WTC11 (cell line): ENCODE results near the gene MEGF11. TPM values are rescaled to one million over a fixed set of nuclear protein-coding genes. Genes with fewer than 3 reads are reported as not detected.

ENCODE experiments used
- ATAC-seq: fragments of 200-7000 bp; cut with Tn5 transposase; 2 replicates; pipeline ENCODE4 v1.10.0; 2021; ENCODE audit warnings: mild to moderate bottlenecking, moderate library complexity
- CTCF ChIA-PET: fragments of 300-600 bp; sonication (Branson Sonifier 250); formaldehyde crosslinking; loops from one replicate; lab custom pipeline; 2021; ENCODE audit warnings: antibody characterized with exemption; lab: Charles Lee
- POLR2A ChIA-PET: fragments of 350-600 bp; sonication (Branson Sonifier 250); formaldehyde crosslinking; loops from one replicate; lab custom pipeline; 2021; ENCODE audit warnings: antibody characterized with exemption; lab: Charles Lee
- DNase-seq: peaks from one replicate; pipeline ENCODE4 v3.0.0; 2021; ENCODE audit warnings: low spot score
- H3K27ac Mint-ChIP-seq: 2 replicates; pipeline ENCODE4 v1.8.0; 2021; ENCODE audit warnings: mixed read lengths
- H3K27me3 Mint-ChIP-seq: 2 replicates; pipeline ENCODE4 v1.8.0; 2021; ENCODE audit warnings: low read depth, mild to moderate bottlenecking, moderate library complexity, mixed read lengths
- H3K36me3 Mint-ChIP-seq: 2 replicates; pipeline ENCODE4 v1.8.0; 2021; ENCODE audit warnings: mixed read lengths
- H3K4me1 Mint-ChIP-seq: 2 replicates; pipeline ENCODE4 v1.8.0; 2022; ENCODE audit warnings: mixed read lengths
- H3K4me3 Mint-ChIP-seq: 2 replicates; pipeline ENCODE4 v1.8.0; 2021; ENCODE audit warnings: mild to moderate bottlenecking, moderate library complexity, mixed read lengths
- H3K9me3 Mint-ChIP-seq: 2 replicates; pipeline ENCODE4 v1.8.0; 2021; ENCODE audit warnings: mixed read lengths
- ATF1 ChIP-seq: sonication (generic); formaldehyde crosslinking; IDR thresholded peaks from 2 replicates; pipeline ENCODE4 v1.8.1; 2023; ENCODE audit warnings: mild to moderate bottlenecking, moderate library complexity, missing genetic modification reagents
- ETV6 ChIP-seq: sonication (generic); formaldehyde crosslinking; IDR thresholded peaks from 2 replicates; pipeline ENCODE4 v1.8.1; 2022; ENCODE audit warnings: mild to moderate bottlenecking, missing genetic modification reagents
- GABPB1 ChIP-seq: sonication (generic); formaldehyde crosslinking; IDR thresholded peaks from 2 replicates; pipeline ENCODE4 v1.8.1; 2023; ENCODE audit warnings: mild to moderate bottlenecking, missing genetic modification reagents
- GTF2I ChIP-seq: fragments of 250-450 bp; sonication (Bioruptor Pico); conservative IDR thresholded peaks from 2 replicates; pipeline ENCODE4 v1.4.0; 2021; ENCODE audit warnings: mild to moderate bottlenecking
- NFATC4 ChIP-seq: fragments of 250-450 bp; sonication (Bioruptor Pico); IDR thresholded peaks from 2 replicates; pipeline ENCODE4 v1.9.0; 2021; ENCODE audit warnings: mild to moderate bottlenecking
- PRRX2 ChIP-seq: fragments of 250-450 bp; sonication (Bioruptor Pico); IDR thresholded peaks from 2 replicates; pipeline ENCODE4 v1.8.0; 2021; ENCODE audit warnings: mild to moderate bottlenecking
- SOX15 ChIP-seq: fragments of 250-450 bp; sonication (Bioruptor Pico); IDR thresholded peaks from 2 replicates; pipeline ENCODE4 v1.9.0; 2021; ENCODE audit warnings: mild to moderate bottlenecking
- SP1 ChIP-seq: sonication (generic); formaldehyde crosslinking; conservative IDR thresholded peaks from 2 replicates; pipeline ENCODE4 v1.8.1; 2022; ENCODE audit warnings: missing genetic modification reagents
- ZNF317 ChIP-seq: sonication (generic); formaldehyde crosslinking; IDR thresholded peaks from 2 replicates; pipeline ENCODE4 v1.8.1; 2023; ENCODE audit warnings: low read depth, mild to moderate bottlenecking, moderate library complexity, missing genetic modification reagents, borderline replicate concordance
- ZNF396 ChIP-seq: fragments of 250-450 bp; sonication (Bioruptor Pico); IDR thresholded peaks from 2 replicates; pipeline ENCODE4 v1.8.0; 2021; ENCODE audit warnings: mild to moderate bottlenecking, moderate library complexity, borderline replicate concordance
- total RNA-seq: library from RNA; stranded (reverse); gene quantifications from 3 replicates; pipeline ENCODE4 v1.2.3, GENCODE V29; 2021
- TF ChIP-seq, protein P1 (sequence below): fragments of 200-600 bp; IDR thresholded peaks from 2 replicates; pipeline ENCODE4 v1.8.0; 2022; ENCODE audit warnings: antibody characterized with exemption
- TF ChIP-seq, protein P2 (sequence below): sonication (generic); formaldehyde crosslinking; IDR thresholded peaks from 2 replicates; pipeline ENCODE4 v1.8.1; 2023; ENCODE audit warnings: mild to moderate bottlenecking, moderate library complexity, missing genetic modification reagents
- TF ChIP-seq, protein P3 (sequence below): sonication (generic); formaldehyde crosslinking; IDR thresholded peaks from 2 replicates; pipeline ENCODE4 v1.8.1; 2022; ENCODE audit warnings: mild to moderate bottlenecking, missing genetic modification reagents, moderate library complexity, borderline replicate concordance
- TF ChIP-seq, protein P4 (sequence below): sonication (generic); formaldehyde crosslinking; conservative IDR thresholded peaks from 2 replicates; pipeline ENCODE4 v1.8.1; 2022; ENCODE audit warnings: mild to moderate bottlenecking, missing genetic modification reagents
- TF ChIP-seq, protein P5 (sequence below): sonication (generic); formaldehyde crosslinking; IDR thresholded peaks from 2 replicates; pipeline ENCODE4 v1.8.1; 2022; ENCODE audit warnings: low read depth, missing genetic modification reagents, borderline replicate concordance

The MEGF11 gene
- total RNA-seq, 1 experiment from 2014 or later: 3.3 TPM

DNA sequence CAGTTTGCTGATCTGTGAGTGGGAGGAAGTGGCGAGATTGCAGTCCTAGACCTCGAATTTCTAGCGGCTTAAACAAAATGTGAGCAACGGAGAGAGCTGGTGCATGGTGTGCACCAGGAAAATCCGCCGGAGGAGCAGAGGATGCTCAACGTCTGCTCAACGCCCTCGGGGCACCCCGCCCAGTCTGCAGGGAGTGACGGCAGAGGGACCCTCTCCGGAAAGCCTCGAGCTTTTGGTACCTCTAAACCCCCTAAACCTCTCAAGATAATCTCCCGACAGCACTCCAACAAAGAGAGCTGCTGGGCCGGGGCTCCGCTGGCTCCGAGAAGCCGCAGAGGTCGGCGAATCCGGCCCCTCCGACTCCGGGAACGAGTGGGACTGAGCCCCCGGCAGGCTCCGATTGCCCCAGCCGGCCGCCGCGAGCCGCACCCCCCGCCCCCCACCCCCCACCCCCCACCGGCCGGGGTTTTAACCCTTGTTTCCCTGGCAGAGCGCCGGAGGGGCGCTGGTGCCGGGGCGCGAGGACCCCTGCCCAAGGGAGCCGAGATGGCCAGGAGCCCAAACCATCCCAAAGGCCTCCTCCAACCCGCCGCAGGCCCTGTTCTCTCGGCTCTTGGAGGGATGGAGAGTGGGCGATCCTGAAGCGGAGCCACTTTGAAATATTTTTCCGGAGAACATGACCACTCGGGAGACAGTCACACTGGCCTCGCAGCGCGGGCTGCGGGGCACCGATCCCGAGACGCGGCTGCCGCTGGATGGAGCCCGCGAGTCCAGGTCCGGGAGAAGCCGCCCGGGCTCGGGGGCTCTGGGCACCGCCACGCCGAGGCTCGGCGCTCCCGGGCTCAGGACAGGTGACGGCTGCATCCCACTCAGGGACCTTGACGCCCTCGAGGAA, 1.5 kb downstream of the MEGF11 start:
- Mint-ChIP-seq H3K36me3 (no peaks in the 10 kb centered on the region), H3K27me3 (peaks cover 69% of the 10 kb centered on the region), H3K4me1 (peaks cover 43% of the 10 kb centered on the region), H3K4me3 (peak overlapping the region; percentile 78), H3K27ac (no peak overlapping the region), H3K9me3 (no peaks in the 10 kb centered on the region)
- TF ChIP-seq, protein P1, sequence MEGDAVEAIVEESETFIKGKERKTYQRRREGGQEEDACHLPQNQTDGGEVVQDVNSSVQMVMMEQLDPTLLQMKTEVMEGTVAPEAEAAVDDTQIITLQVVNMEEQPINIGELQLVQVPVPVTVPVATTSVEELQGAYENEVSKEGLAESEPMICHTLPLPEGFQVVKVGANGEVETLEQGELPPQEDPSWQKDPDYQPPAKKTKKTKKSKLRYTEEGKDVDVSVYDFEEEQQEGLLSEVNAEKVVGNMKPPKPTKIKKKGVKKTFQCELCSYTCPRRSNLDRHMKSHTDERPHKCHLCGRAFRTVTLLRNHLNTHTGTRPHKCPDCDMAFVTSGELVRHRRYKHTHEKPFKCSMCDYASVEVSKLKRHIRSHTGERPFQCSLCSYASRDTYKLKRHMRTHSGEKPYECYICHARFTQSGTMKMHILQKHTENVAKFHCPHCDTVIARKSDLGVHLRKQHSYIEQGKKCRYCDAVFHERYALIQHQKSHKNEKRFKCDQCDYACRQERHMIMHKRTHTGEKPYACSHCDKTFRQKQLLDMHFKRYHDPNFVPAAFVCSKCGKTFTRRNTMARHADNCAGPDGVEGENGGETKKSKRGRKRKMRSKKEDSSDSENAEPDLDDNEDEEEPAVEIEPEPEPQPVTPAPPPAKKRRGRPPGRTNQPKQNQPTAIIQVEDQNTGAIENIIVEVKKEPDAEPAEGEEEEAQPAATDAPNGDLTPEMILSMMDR: 0 out of 2 replicates have a peak, but pooled peaks have one; percentile 23
- TF ChIP-seq PRRX2: no peak
- TF ChIP-seq, protein P2, sequence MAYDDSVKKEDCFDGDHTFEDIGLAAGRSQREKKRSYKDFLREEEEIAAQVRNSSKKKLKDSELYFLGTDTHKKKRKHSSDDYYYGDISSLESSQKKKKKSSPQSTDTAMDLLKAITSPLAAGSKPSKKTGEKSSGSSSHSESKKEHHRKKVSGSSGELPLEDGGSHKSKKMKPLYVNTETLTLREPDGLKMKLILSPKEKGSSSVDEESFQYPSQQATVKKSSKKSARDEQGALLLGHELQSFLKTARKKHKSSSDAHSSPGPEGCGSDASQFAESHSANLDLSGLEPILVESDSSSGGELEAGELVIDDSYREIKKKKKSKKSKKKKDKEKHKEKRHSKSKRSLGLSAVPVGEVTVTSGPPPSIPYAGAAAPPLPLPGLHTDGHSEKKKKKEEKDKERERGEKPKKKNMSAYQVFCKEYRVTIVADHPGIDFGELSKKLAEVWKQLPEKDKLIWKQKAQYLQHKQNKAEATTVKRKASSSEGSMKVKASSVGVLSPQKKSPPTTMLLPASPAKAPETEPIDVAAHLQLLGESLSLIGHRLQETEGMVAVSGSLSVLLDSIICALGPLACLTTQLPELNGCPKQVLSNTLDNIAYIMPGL (CRISPR knock-in tag): peak; percentile 63
- DNase-seq: peak; percentile 75
- ATAC-seq: peak; percentile 24
- POLR2A ChIA-PET: no interaction called here
- CTCF ChIA-PET: interaction anchor here (0.6 to 2.4 kb wide), 19 partner anchors 8 to 389 kb away, joined by 3 to 9 read pairs (median 4); partner anchors contain the start of genes LCTL and SNAPC5

DNA sequence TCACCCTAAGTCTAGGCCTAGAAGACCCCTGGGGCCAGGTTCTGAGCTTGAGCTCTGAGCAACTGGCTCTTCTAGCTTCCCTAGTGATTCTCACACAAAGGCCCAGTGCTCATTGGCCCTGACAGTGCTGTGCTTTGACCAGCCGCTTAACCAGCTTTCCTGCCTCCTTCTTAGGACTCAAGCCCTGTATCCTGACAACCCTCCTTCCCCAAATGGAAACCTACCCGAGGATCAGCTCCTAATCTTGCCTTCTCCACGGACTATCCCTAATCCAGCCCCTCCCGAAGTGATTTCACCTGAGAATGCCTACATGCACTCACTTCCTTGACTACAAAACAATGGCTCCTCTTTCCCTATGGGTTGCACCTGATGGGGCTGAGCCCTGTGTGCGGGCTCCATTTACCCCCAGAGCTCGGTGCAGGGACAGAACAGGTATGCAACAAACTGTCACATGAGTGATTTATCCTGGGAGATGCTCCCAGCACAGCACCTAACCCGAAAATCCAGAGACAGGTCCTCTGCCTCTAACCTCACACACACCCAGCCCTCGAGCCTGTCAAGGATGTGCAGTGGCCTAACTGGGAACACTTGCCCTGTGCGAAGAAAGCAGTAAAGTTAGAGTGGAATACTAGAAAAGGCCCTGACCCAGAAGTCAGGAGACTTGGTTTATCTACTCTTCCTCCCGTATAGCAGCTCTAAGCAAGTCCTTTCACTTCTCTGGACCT, 2.3 kb downstream of the MEGF11 start:
- no peak for DNase-seq
- peaks cover 43% of the 10 kb centered on the region for H3K4me1 Mint-ChIP-seq
- no peaks in the 10 kb centered on the region for H3K9me3 Mint-ChIP-seq
- ATAC-seq: peak; percentile 2; the same call in 1 of the 2 replicates
- CTCF ChIA-PET: interaction anchor here (0.6 to 2.4 kb wide), 19 partner anchors 9 to 388 kb away, joined by 3 to 9 read pairs (median 4); partner anchors contain the start of genes LCTL, RAB11A and SNAPC5
- POLR2A ChIA-PET: no interaction called here
- TF ChIP-seq SP1 (CRISPR knock-in tag): no peak
- TF ChIP-seq SOX15 (CRISPR knock-in tag): no peak
- no peak for TF ChIP-seq ZNF396 (CRISPR knock-in tag)
- TF ChIP-seq, protein P3, sequence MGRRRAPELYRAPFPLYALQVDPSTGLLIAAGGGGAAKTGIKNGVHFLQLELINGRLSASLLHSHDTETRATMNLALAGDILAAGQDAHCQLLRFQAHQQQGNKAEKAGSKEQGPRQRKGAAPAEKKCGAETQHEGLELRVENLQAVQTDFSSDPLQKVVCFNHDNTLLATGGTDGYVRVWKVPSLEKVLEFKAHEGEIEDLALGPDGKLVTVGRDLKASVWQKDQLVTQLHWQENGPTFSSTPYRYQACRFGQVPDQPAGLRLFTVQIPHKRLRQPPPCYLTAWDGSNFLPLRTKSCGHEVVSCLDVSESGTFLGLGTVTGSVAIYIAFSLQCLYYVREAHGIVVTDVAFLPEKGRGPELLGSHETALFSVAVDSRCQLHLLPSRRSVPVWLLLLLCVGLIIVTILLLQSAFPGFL: no peak
- TF ChIP-seq, protein P4, sequence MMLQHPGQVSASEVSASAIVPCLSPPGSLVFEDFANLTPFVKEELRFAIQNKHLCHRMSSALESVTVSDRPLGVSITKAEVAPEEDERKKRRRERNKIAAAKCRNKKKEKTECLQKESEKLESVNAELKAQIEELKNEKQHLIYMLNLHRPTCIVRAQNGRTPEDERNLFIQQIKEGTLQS (CRISPR knock-in tag): no peak
- H3K36me3 Mint-ChIP-seq: no peaks in the 10 kb centered on the region
- H3K27ac Mint-ChIP-seq: no peak overlapping the region
- peak overlapping the region; percentile 65 for H3K4me3 Mint-ChIP-seq
- peaks cover 60% of the 10 kb centered on the region for H3K27me3 Mint-ChIP-seq

DNA sequence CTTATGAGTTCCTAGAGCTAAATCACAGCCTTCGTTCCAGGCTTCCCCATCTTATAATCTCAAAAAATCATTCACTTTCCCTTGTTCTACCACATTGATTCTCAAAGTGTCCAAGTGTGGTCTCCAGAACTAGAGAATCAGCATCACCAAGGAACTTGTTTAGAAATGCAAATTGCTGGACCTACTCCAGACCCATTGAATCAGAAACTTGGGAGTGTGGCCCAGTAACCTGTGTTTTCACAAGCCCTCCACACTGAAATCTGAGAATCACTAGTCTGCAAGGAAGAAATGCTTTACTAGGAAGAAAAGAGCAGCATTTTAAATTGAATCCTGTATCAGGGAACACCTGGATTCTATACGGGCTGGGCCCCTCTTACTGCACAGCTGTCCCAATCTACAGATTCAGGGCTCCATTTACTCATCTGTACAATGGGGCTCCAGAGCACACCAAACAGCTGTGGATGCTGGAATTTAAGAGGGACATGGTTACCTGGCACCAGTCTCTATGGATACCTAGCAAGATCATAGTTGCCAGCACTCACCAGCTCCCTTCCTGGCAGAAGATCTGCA, 3.9 kb downstream of the MEGF11 start:
- no peak for TF ChIP-seq GABPB1
- no peak for TF ChIP-seq ZNF317 (CRISPR knock-in tag)
- no peak for TF ChIP-seq ETV6 (CRISPR knock-in tag)
- TF ChIP-seq GTF2I (CRISPR knock-in tag): no peak
- TF ChIP-seq, protein P5, sequence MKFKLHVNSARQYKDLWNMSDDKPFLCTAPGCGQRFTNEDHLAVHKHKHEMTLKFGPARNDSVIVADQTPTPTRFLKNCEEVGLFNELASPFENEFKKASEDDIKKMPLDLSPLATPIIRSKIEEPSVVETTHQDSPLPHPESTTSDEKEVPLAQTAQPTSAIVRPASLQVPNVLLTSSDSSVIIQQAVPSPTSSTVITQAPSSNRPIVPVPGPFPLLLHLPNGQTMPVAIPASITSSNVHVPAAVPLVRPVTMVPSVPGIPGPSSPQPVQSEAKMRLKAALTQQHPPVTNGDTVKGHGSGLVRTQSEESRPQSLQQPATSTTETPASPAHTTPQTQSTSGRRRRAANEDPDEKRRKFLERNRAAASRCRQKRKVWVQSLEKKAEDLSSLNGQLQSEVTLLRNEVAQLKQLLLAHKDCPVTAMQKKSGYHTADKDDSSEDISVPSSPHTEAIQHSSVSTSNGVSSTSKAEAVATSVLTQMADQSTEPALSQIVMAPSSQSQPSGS (CRISPR knock-in tag): no peak
- no peak for TF ChIP-seq NFATC4 (CRISPR knock-in tag)
- no peak for TF ChIP-seq ATF1 (CRISPR knock-in tag)
- TF ChIP-seq, all 79 proteins: peak for 0
- CTCF ChIA-PET: interaction anchor here (1.4 to 2.2 kb wide), 2 partner anchors 58 to 380 kb away, joined by 3 to 9 read pairs; partner anchors contain the start of gene RAB11A
- ATAC-seq: no peak
- no peaks in the 10 kb centered on the region for H3K9me3 Mint-ChIP-seq
- no peak for DNase-seq
- peaks cover 45% of the 10 kb centered on the region for H3K27me3 Mint-ChIP-seq
- POLR2A ChIA-PET: no interaction called here
- H3K4me3 Mint-ChIP-seq: no peak overlapping the region
- H3K27ac Mint-ChIP-seq: no peak overlapping the region
- peaks cover 34% of the 10 kb centered on the region for H3K4me1 Mint-ChIP-seq
- H3K36me3 Mint-ChIP-seq: no peaks in the 10 kb centered on the region
